ENCODE results near the gene STAM. TPM values are rescaled to one million over a fixed set of nuclear protein-coding genes. Genes with fewer than 3 reads are reported as not detected.
A peak's percentile ranks its signal among the peaks of the same experiment; 100 is the strongest.

STAM gene
- total and polyA plus RNA-seq, 9 of the 15 experiments (the other 6 are each of a cell fraction or from before 2014, with no cell fraction given) = 13.8 to 33.5 (median 26.4) TPM

DNA sequence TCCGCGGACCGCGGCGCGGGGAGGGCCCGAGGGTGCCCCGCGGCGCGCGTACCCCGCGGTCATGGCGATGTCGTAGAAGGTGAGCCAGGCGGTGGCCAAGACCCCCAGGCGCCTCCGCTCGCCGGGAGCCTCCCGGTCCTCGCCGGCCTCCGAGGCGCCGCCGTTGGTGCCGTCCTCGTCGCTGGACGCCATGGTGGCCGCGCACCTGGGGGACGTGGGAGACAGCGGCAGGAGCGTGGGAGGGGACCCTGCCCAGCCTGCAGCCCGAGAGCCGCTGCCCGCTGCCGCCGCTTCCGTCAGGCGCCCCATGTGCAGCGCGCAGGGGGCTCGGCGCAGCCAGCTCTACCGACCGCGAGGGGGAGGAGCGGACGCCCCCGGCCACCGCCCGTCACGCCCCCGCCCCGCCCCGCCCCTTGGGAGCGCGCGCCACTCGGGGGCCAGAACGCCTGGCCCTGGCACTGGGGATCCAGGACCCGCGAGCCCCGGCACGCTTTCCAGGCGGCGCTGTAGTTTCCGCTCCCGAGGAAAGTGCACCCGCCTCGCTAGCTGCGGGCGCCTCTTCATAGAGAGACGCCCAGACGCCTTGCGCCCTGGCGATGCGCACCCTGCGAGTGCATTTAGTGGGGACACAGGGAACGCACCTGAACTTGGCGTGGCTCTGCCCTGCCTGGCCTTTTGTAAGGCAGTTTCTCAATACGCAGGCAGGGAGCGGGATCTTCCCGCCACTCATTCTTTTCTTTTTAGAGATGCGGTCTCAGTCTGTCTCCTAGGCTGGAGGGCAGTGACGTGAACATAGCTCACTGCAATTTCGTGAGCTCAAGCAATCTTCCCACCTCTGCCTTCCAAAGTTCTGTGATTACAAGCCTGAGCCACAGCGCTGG is 26.7 kb upstream of the STAM start, which contains the start of gene HACD1:
Gene HACD1 (minus strand): TSS at position 344 of the 881 bp plus-strand sequence. CDS start 35 bp downstream, at position 309.
- Histone ChIP-seq H3K4me2 (ENCODE audit: insufficient read depth, low read length) (peak within 1 kb of the TSS; percentile 80), H3K36me3 (ENCODE audit: control insufficient read depth, insufficient read depth, low read length) (no peaks in the 10 kb centered on the region), H3K4me1 (replicated peaks in 1 of 2; ENCODE audit: control insufficient read depth in 2 of 2, insufficient read depth in 2 of 2, low read length in 2 of 2) (peaks cover 4 to 19% of the 10 kb centered on the region in 2 experiments; a peak in 4 of 5 replicates), H2AFZ (ENCODE audit: low read depth, low read length) (peak within 1 kb of the TSS; percentile 83), H3K27ac (ENCODE audit: extremely low read depth, low read depth, low read length) (no peak within 1 kb of the TSS), H3K4me3 (peak within 1 kb of the TSS; percentile 67), H3K9me3 (replicated peaks; ENCODE audit: control insufficient read depth, insufficient read depth, low read depth, low read length) (no peaks in the 10 kb centered on the region), H3K27me3 (ENCODE audit: control insufficient read depth in 2 of 2, insufficient read depth in 2 of 2, low read length in 2 of 2) (no peaks in the 10 kb centered on the region), H4K20me1 (replicated peaks; ENCODE audit: control insufficient read depth, insufficient read depth, low read length) (no peaks in the 10 kb centered on the region), H3K9me1 (ENCODE audit: control insufficient read depth, insufficient read depth, low read length) (no peaks in the 10 kb centered on the region), H3K9ac (ENCODE audit: insufficient read depth in 1 of 2, low read depth in 2 of 2, low read length in 2 of 2) (peak within 1 kb of the TSS in 1 of 2 experiments; percentile 92; a peak in 2 of 4 replicates), H3K79me2 (ENCODE audit: control insufficient read depth, insufficient read depth, low read length) (no peaks in the 10 kb centered on the region)
- CTCF ChIA-PET (ENCODE audit: low intra/inter-chr PET ratio) = interaction anchor here (0.7 kb wide), 1 partner anchor 774 kb away, joined by 3 read pairs; no protein-coding TSS in a partner anchor
- POLR2A ChIA-PET = interaction anchor here (0.6 to 1.7 kb wide), 4 partner anchors 11 to 110 kb away, joined by 3 to 6 read pairs (median 4); partner anchors contain the start of gene STAM
- in situ Hi-C loops (cut with MboI) (loop anchor here (25.0 kb wide), 1 partner anchor 495 kb away; no protein-coding TSS in a partner anchor), intact Hi-C loops (cut with micrococcal nuclease) (no loop called here)
- ATAC-seq = peak; percentile 79
- BruUV-seq (replicated peaks) = no TSS peak
- FAIRE-seq = peak; percentile 58
- 11% methylated on average over 46 of the region's 92 CpGs for WGBS (ENCODE audit: insufficient coverage, low coverage, missing lambda C conversion rate)
- DNase-seq (ENCODE audit: extremely low read depth in 1 of 4, low spot score in 3 of 4) = peak; percentile 54 to 93 (median 78)
- TF ChIP-seq SMARCE1 (IDR thresholded peaks at IDR 0.05) = no peak
- no peak for TF ChIP-seq CHD4 (IDR thresholded peaks at IDR 0.05; ENCODE audit: insufficient read depth, insufficient replicate concordance, low read depth, low read length, poor library complexity, severe bottlenecking)
- peak; percentile 55 to 67; a peak in 3 of 4 replicates for TF ChIP-seq NRF1 (conservative IDR thresholded peaks at IDR 0.05 in 1 of 2, IDR thresholded peaks at IDR 0.05 in 1 of 2)
- no peak for TF ChIP-seq MIER1 (IDR thresholded peaks at IDR 0.05; ENCODE audit: low read depth)
- TF ChIP-seq, protein P1, sequence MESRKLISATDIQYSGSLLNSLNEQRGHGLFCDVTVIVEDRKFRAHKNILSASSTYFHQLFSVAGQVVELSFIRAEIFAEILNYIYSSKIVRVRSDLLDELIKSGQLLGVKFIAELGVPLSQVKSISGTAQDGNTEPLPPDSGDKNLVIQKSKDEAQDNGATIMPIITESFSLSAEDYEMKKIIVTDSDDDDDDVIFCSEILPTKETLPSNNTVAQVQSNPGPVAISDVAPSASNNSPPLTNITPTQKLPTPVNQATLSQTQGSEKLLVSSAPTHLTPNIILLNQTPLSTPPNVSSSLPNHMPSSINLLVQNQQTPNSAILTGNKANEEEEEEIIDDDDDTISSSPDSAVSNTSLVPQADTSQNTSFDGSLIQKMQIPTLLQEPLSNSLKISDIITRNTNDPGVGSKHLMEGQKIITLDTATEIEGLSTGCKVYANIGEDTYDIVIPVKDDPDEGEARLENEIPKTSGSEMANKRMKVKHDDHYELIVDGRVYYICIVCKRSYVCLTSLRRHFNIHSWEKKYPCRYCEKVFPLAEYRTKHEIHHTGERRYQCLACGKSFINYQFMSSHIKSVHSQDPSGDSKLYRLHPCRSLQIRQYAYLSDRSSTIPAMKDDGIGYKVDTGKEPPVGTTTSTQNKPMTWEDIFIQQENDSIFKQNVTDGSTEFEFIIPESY (CRISPR knock-in tag; IDR thresholded peaks at IDR 0.05) = peak; percentile 60; the same call in 1 of the 2 replicates
- TF ChIP-seq, protein P2, sequence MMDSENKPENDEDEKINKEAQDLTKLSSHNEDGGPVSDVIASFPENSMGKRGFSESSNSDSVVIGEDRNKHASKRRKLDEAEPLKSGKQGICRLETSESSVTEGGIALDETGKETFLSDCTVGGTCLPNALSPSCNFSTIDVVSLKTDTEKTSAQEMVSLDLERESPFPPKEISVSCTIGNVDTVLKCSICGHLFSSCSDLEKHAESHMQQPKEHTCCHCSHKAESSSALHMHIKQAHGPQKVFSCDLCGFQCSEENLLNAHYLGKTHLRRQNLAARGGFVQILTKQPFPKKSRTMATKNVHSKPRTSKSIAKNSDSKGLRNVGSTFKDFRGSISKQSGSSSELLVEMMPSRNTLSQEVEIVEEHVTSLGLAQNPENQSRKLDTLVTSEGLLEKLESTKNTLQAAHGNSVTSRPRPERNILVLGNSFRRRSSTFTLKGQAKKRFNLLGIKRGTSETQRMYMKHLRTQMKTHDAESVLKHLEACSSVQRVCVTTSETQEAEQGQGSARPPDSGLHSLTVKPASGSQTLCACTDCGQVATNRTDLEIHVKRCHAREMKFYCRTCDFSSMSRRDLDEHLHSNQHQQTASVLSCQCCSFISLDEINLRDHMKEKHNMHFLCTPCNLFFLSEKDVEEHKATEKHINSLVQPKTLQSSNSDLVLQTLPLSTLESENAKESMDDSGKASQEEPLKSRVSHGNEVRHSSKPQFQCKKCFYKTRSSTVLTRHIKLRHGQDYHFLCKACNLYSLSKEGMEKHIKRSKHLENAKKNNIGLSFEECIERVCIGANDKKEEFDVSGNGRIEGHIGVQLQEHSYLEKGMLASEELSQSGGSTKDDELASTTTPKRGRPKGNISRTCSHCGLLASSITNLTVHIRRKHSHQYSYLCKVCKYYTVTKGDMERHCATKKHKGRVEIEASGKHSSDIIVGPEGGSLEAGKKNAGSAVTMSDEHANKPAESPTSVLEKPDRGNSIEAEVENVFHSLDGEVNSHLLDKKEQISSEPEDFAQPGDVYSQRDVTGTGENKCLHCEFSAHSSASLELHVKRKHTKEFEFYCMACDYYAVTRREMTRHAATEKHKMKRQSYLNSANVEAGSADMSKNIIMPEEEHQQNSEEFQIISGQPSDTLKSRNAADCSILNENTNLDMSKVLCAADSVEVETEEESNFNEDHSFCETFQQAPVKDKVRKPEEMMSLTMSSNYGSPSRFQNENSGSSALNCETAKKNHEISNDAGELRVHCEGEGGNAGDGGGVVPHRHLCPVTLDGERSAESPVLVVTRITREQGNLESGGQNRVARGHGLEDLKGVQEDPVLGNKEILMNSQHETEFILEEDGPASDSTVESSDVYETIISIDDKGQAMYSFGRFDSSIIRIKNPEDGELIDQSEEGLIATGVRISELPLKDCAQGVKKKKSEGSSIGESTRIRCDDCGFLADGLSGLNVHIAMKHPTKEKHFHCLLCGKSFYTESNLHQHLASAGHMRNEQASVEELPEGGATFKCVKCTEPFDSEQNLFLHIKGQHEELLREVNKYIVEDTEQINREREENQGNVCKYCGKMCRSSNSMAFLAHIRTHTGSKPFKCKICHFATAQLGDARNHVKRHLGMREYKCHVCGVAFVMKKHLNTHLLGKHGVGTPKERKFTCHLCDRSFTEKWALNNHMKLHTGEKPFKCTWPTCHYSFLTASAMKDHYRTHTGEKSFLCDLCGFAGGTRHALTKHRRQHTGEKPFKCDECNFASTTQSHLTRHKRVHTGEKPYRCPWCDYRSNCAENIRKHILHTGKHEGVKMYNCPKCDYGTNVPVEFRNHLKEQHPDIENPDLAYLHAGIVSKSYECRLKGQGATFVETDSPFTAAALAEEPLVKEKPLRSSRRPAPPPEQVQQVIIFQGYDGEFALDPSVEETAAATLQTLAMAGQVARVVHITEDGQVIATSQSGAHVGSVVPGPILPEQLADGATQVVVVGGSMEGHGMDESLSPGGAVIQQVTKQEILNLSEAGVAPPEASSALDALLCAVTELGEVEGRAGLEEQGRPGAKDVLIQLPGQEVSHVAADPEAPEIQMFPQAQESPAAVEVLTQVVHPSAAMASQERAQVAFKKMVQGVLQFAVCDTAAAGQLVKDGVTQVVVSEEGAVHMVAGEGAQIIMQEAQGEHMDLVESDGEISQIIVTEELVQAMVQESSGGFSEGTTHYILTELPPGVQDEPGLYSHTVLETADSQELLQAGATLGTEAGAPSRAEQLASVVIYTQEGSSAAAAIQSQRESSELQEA (IDR thresholded peaks at IDR 0.05; ENCODE audit: low read depth) = no peak
